C4-2B (cell line): ENCODE results near the gene SND1.

Experiments
- H3K27ac ChIP-seq: fragments of 450-650 bp; 2 replicates; pipeline ENCODE4 v1.5.1; 2017
- CTCF ChIP-seq: fragments of 450-650 bp; conservative IDR thresholded peaks from 2 replicates; pipeline ENCODE4 v1.5.1; 2017; ENCODE audit warnings: mild to moderate bottlenecking
- ZFX ChIP-seq: fragments of 450-650 bp; IDR thresholded peaks from 2 replicates; pipeline ENCODE4 v1.6.1; 2017

SND1 gene

DNA sequence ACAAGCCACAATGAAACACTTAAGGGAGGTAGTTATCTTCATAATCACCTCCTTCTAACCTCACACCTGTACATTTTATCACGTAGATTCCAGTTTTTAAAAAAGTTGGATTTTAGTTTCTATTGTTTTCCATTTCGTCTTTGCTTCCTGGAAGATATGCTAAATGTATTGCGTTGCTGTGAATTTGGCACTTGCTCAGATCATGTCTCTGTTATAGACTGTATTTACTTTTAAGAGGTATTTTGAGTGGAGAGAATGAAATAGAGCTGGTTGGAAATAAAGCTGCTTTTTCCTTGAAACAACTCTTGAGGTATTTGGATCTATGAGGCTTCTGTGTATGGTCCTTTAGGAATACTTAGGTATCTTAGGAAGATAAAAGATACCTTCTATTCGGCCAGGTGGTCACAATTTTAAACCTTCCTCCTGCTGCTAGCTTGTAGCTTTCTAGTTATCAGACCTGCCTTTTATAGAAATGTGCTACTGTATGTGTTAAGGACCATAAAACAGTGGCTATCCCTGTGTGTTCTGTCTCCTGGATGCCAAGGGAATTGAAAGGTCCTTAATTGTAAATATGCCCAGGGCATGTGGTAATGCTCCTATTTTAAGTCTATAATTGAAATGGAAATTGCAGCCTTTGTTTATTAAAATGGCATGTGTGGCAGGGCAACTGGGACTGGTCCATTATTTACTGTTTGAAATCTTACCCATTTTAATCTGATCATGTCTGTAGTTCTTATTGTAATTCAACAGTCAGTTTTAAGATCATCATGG is 147.7 kb downstream of the SND1 start:
- no peak overlapping the region for H3K27ac ChIP-seq
- no peak for TF ChIP-seq ZFX
- TF ChIP-seq CTCF = no peak

DNA sequence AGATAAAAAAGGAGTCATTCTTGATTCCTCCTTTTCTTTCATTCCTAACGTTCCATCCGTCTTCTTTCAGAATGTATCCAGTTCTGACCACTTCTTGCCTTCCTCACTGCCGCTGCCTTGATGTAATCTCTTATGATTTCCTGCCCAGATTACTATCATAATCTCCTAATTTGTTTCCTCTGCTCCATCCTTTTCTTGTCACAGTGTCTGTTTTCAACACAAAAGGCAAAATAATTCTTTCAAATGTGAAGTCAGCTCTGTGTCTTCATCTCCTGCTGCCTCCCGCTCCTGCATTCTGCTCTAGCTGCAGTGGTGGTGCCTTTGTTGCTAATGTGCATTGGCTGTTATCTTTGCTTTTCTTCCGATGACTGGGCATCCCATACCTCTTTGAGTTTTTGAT is 150.9 kb downstream of the SND1 start:
- no peak overlapping the region for H3K27ac ChIP-seq
- TF ChIP-seq CTCF (no peak), ZFX (no peak)

- TF ChIP-seq ZFX (no peak), CTCF (no peak)
- no peak overlapping the region for H3K27ac ChIP-seq
Observed at GRCh38 chr7:127803626-127804025, 151.6 kb downstream of the SND1 start.

- H3K27ac ChIP-seq = no peak overlapping the region
- TF ChIP-seq ZFX = no peak
- no peak for TF ChIP-seq CTCF
Observed at GRCh38 chr7:127807340-127807739, 155.3 kb downstream of the SND1 start.

GRCh38 chr7:127807829-127808228 is 155.8 kb downstream of the SND1 start:
- no peak for TF ChIP-seq ZFX
- TF ChIP-seq CTCF = no peak
- no peak overlapping the region for H3K27ac ChIP-seq

- TF ChIP-seq CTCF (no peak), ZFX (no peak)
Observed at GRCh38 chr7:127809261-127809702, 157.3 kb downstream of the SND1 start.

GRCh38 chr7:127810113-127810512 is 158.1 kb downstream of the SND1 start:
- no peak overlapping the region for H3K27ac ChIP-seq
- no peak for TF ChIP-seq ZFX
- no peak for TF ChIP-seq CTCF

More at GRCh38 chr7:127809261-127809702, 157.3 kb downstream of the SND1 start:
- no peak overlapping the region for H3K27ac ChIP-seq
